Muscle of back (tissue), 11 donors: ENCODE results near the gene GFOD2. TPM values are rescaled to one million over a fixed set of nuclear protein-coding genes. Genes with fewer than 3 reads are reported as not detected.
"Not testable (repeated sequence)": the region's sequence is repeated elsewhere in the genome, so short reads cannot be mapped to it uniquely, and the experiment has no call there.

ENCODE experiments used
- DNase-seq, 3 donors: peaks; one replicate each; pipeline versions ENCODE4 v3.0.0 to v3.0.0-alpha.2; 2013
- polyA plus RNA-seq, 10 donors: library from polyadenylated mRNA; unstranded; fragments of 120-200 nt; gene quantifications; one replicate each; pipeline ENCODE4 v1.2.1, GENCODE V29; 2013; ENCODE audit not compliant: insufficient read length in 10 of 10

GFOD2 gene
- polyA plus RNA-seq, 10 donors = 11.5 to 19.8 (median 13.7) TPM

DNA sequence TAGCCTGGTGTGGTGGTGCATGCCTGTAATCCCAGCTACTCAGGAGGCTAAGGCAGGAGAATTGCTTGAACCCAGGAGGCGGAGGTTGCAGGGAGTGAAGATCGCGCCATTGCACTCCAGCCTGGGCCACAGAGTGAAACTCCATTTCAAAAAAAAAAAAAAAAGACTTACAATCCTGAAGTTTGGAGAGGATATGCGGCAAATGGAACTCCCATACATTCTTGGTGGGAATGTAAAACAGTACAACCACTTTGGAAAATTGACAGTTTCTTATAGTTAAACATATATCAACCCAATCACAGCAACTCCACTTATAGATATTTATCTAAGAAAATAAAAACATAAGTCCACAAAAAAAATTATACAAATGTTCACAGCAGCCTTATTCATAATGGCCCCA, 11.9 kb downstream of the GFOD2 start:
- DNase-seq = no peak

DNA sequence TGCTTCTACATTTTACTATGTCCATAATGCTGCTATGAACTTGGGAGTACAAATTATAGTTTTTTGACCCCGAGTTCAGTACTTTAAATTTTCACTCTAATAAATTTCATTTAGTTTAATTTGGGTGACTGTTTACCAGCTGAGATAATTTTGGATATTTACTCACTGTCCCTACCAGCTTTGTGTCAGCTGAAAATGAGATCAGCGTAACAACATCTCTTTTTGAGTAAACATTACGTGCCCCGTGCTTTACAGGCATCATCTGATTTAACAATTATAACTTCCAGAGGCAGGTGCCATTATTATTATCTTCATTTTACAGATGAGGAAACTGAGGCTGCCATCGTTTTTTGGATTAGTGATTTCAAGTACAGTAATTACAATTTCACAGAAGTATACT, 15.0 kb downstream of the GFOD2 start:
- no peak for DNase-seq

GRCh38 chr16:67703626-67704025, 15.5 kb downstream of the GFOD2 start:
- DNase-seq = no peak

DNA sequence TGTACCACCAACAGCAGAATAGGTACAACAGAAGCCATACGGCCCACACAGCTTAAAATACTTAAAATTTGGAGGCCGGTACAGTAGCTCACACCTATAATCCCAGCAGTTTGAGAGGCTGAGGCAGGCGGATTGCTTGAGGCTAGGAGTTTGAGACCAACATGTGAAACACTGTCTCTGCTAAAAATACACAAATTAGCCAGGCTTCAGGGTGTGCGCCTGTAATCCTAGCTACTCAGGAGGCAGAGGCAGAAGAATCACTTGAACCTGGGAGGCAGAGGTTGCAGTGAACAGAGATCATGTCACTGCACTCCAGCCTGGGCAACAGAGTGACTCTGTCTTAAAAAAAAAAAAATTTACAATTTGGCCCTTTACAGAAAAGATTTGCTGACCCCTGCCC, 17.0 kb downstream of the GFOD2 start:
- no peak for DNase-seq

GRCh38 chr16:67701420-67701819, 17.7 kb downstream of the GFOD2 start:
- no peak for DNase-seq

DNA sequence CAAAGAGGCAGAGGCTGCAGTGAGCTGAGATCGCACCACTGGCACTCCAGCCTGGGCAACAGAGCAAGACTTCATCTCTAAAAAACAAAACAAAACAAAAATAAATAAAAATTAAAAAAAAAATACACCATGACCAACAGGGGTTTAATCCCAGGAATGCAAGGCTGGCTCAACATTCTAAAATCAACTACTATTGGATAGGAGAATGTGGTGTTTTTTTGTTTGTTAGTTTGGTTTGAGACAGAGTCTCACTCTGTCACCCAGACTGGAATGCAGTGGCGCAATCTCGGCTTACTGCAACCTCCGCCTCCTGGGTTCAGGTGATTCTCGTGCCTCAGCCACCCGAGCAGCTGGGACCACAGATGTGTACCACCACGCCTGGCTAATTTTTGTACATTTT, 19.9 kb downstream of the GFOD2 start:
- no peak for DNase-seq

- DNase-seq = no peak
These were observed 21.5 kb downstream of the GFOD2 start for GRCh38 chr16:67697422-67698185.

- no peak for DNase-seq
These were observed 24.5 kb downstream of the GFOD2 start for GRCh38 chr16:67694611-67695010.

DNA sequence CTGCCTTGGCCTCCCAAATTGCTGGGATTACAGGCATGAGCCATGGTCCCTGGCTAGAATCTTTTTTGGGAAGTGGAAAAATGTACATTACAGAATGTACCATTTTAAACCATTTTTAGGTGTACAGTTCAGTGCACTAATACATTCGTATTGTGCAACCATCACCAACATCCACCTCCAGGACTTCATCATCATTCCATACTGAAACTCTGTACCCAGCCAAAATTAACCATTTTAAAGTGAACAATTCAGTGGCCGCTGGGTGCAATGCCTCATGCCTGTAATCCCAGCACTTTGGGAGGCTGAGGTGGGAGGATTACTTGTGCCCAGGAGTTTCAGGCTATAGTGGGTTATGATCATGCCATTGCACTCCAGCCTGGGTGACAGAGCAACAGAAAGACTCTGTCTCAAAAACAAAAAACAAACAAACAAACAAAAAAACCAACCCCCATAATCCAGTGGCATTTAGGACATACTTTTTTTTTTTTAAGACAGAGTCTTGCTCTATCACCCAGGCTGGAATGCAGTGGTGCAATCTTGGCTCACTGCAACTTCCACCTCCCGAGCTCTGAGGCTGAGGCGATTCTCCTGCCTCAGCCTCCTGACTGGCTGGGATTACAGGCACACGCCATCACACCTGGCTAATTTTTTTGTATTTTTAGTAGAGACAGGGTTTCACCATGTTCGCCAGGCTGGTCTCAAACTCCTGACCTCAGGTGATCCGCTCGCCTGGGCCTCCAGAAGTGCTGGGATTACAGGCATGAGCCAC, 25.4 kb downstream of the GFOD2 start:
- DNase-seq = not testable (repeated sequence)

DNA sequence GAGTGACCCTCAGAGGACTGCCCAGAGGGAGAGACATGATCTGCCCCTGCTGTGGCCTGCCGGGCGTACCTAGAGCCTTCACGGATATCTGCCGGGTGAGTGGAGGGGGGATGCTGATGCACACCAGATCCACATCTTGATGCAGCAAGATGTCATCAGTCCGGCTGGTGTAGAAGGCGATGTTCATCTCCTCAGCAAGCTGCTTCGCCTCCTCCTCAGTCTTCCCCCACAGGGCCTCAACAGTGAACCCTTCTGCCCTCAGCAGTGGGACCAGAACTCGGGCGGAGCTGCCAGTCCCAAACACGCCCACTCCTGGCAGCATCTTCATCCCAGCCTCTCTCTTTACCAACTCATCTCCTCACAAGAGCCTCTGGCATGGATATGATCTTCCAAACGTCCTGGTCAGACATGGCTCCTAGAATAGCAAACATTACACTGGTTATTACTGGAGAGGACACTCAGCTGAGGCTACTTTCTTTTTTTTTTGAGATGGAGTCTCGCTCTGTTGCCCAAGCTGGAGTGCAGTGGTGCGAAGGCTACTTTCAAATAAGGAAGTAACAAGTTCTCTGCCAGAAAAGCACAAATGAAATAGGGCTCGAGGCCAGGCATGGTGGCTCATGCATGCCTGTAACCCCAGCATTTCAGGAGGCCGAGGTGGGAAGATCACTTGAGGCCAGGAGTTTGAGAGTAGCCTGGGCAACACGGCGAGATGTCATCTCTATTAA, 33.6 kb downstream of the GFOD2 start:
- no peak for DNase-seq

DNA sequence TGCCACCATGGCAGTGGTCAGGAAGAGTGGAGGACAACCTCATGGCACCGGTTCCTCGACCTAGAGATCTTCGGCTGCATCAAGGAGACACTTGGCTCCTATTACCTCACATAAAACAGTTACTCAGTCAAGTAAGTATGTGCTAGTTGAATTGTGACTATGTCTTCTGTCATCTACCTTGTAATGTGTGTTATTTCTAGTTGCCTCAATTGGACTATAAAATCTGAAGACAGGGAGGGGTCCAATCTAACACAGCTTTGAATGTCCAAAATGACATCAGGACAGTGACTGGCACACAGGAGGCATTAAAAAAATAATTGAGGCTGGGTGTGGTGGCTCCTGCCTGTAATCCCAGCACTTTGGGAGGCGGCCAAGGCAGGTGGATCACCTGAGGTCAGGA, 35.3 kb downstream of the GFOD2 start:
- DNase-seq = no peak

DNA sequence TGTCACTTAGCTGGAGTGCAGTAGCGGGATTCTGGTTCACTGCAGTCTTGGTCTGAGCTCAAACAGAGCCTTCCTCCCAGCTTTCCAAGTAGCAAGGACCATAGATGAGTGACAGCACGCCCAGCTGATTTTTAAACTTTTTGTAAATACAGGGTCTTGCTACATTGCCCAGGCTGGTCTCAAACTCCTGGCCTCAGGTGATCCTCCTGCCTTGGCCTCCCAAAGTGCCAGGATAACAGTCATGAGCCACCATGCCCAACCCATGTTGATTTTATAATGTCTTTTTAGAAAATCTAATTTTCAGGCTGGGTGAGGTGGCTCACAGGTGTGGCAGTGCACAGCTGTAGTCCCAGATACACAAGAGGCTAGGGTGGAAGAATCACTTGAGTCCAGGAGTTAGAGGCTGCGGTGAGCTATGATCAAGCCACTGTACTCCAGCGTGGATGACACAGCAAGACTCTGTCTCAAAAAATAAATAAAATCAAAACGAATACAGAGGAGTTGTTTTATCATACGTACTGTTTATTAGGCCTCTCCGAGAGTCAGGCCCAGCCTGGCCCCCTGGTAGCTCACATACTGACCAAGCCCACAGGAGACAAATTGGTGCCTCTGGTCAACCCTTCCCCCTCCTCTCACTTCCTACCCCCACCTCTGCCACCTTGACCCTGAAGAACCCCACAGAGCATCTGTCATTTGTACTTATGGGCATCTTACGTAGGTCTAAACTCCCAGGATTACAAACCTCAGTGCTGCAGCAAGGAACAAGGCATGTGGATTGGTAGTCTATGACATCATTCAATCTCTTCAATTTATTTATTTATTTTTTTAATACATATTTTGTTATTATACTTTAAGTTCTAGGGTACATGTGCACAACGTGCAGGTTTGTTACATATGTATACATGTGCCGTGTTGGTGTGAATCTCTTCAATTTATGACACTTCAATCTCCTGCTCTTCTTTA, 38.9 kb downstream of the GFOD2 start:
- no peak for DNase-seq

DNA sequence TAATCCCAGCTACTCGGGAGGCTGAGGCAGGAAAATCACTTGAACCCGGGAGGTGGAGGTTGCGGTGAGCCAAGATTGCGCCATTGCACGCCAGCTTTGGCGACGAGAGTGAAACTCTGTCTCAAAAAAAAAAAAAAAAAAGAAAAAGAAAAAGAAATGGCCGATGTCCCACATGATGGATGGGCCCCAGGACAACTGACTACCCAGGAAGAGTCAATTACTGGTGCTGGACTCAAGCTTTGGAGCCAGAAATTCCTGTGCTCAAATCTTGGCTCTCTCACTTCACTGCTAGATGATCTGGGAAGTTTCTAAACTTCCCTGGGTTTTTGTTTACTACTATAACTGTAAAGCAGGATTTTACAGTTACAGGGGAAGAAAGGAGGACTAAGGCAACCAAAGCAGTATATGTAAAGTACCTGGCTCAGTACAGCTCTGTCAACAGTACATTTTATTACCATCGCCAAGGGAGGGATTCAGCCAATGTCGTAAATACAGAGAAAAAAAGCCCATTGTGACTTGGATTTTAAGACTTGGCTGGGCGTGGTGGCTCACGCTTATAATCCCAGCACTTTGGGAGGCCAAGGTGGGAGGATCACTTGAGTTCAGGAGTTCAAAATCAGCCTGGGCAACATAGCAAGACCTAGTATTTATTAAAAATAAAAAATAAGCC, 40.6 kb downstream of the GFOD2 start:
- peak in 1 of 3 donors; percentile 66 for DNase-seq

- no peak for DNase-seq
These were observed 41.4 kb downstream of the GFOD2 start for GRCh38 chr16:67677712-67678111.

GRCh38 chr16:67676939-67677338, 42.2 kb downstream of the GFOD2 start:
- DNase-seq = no peak

DNA sequence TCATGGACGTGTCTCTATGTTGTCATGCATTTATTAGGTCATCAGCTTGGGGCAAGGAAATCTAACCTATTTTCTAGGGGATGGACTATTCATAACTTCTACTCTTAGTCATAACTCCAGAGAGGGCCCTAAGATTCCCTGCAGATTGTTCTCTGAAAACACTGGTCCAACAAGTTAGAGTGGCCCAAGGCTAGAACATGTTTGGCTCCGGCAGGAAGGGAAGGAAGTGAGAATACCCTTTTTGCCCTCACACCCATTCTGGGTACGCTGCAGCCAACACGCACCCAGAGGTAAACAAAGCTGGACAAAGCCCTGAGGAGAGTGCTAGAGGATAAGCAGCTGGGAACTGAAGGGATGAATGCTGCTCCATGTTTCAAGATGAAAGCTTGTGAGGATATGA, 42.6 kb downstream of the GFOD2 start:
- no peak for DNase-seq

- no peak for DNase-seq
These were observed 43.1 kb downstream of the GFOD2 start for GRCh38 chr16:67675999-67676398.

DNA sequence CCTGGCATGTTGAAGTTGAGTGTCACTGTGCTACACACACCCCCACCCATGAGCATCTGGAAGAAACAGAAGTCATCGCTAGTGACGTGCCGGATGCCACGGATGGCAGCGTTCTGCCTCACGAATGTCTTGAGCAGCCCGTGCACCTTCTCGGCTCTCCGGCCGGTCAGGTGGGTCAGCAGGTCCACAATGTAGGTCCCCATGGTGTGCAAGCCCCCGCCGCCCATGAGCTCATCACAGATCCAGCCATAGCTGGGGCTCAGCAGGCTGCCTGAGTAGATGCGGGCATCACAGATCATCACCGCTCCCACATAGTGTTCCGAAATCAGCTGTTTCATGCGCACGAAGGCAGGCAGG, 43.6 kb downstream of the GFOD2 start:
- DNase-seq = no peak

DNA sequence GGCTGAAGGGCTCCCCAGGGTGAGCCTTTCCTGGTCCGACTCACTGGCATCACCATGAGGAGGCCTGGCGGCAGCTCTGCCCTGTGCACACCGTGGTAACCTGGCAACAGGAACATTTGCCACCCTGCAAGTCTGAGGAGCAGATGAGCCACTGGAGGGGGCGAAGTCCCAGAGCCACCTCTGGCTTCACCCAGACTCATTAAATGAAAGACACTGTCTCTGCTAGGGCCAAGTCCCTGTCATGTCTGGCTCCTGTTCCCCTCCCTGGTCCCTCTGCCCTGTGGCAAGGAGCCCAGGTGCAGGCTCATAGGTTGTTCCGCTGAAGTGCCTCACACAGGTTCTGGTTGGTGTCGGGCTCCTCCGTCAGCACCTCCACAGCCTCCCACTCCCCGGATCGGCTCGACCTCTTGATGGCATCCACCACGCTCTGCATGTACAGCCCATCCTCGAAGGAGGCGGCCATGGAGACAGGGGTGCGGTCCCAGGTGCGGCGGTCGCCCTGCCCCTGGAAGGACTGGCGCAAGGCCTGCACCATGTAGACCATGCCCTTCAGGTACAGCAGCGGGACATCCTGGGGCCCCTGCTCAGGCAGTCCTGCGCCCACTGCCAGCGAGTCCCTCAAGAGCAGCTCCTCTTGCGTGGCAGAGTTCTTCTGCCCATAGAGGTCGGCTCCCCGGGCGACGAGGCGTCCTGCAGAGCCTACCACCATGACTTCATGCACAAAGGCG, 44.1 kb downstream of the GFOD2 start:
- no peak for DNase-seq
